Urinary bladder (tissue), 4 donors: Measurements from ENCODE around the gene BOLA1. TPM values are rescaled to one million over a fixed set of nuclear protein-coding genes. Genes with fewer than 3 reads are reported as not detected.
"Not testable (repeated sequence)": the region's sequence is repeated elsewhere in the genome, so short reads cannot be mapped to it uniquely, and the experiment has no call there.

ENCODE experiments used
- DNase-seq: peaks from one replicate; pipeline ENCODE4 v3.0.0-alpha.2; 2015; ENCODE audit errors: extremely low spot score
- H3K27ac ChIP-seq: one replicate; pipeline ENCODE4 v1.5.1; 2013; ENCODE audit warnings: low read depth, mild to moderate bottlenecking, moderate library complexity
- H3K36me3 ChIP-seq: one replicate; pipeline ENCODE4 v1.6.1; 2013; ENCODE audit warnings: mild to moderate bottlenecking, moderate library complexity; ENCODE audit not compliant: insufficient read depth
- H3K4me1 ChIP-seq: one replicate; pipeline ENCODE4 v1.6.1; 2013; ENCODE audit warnings: mild to moderate bottlenecking, moderate library complexity; ENCODE audit not compliant: insufficient read depth
- H3K4me3 ChIP-seq: one replicate; pipeline ENCODE4 v1.5.1; 2013; ENCODE audit warnings: low read depth, low read length
- WGBS: extraction: QIAGEN DNeasy Blood & Tissue Kit; methylation state at CpG from one replicate; pipeline ENCODE4 v1.1.7; 2013; 5-methylcytosine and 5-hydroxymethylcytosine counted together
- polyA plus RNA-seq: library from polyadenylated mRNA; stranded (reverse); fragments of 200-250 nt; gene quantifications from one replicate; pipeline ENCODE4 v1.2.3, GENCODE V29; 2013
- total RNA-seq: library from RNA; depleted of rRNA; stranded (reverse); fragments of >200 nt; gene quantifications from one replicate; pipeline ENCODE4 v1.2.3, GENCODE V29; 2014
- donor health status: healthy with polysubstance abuse.
- donor health status: healthy.

BOLA1 gene
- total and polyA plus RNA-seq, 2 donors = 11.4 to 34.2 TPM

DNA sequence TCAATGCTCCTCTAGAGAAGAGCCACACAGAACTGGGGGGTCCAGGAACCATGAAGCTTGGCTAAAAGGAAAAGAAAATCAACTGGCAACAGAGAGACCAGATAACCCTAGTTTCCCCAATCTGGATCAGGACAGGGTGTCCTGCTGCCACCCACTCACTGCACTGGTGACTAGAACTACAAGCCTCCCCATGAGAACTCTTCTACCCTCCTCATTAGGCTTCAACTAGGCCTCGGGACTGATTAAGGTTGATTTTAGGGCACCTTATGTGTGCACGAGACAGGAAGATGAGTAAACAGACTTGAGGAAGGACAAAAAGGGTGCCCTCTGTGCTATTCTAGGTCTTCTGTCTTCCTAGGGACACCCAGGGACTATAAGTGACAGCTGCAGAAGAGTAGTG is 30.5 kb downstream of the BOLA1 start:
- Histone ChIP-seq H3K27ac (no peak overlapping the region), H3K4me3 (no peak overlapping the region), H3K36me3 (peaks cover 2% of the 10 kb centered on the region), H3K4me1 (peaks cover 2% of the 10 kb centered on the region)
- no peak for DNase-seq
- 87% methylated on average over 2 of the region's 2 CpGs for WGBS

DNA sequence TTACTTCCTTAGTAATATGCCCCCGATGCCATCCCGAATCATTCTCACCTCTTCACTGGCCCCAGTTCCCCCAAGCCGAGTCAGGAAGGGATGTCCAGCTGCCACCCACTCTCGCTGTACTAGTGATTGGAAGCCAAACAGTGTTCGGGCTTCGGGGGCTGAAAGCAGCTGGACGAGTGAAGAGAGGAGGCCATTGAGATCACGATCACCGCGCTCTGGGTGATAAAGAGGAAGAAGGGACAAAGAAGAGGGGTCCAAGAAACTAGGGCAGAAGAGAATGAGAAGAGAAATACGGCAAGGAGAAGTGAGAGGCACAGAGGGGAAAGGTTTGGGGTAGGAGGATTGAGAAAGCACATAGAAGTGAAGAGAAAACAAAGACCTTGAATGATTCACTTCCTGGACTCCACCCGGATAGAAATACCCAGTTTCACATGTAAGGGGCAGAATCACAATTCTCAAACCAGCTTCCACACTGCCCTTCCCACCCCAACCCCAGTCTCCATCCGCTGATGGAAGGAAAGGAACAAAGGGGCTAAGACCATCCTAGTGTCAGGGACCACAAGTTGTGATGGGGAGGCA is 31.9 kb downstream of the BOLA1 start:
- Histone ChIP-seq H3K27ac (no peak overlapping the region), H3K4me3 (no peak overlapping the region), H3K36me3 (no peaks in the 10 kb centered on the region), H3K4me1 (peaks cover 2% of the 10 kb centered on the region)
- no peak for DNase-seq
- 81% methylated on average over 13 of the region's 13 CpGs for WGBS

GRCh38 chr1:149932474-149932873 is 33.1 kb downstream of the BOLA1 start:
- H3K4me3 ChIP-seq = no peak overlapping the region
- 87% methylated on average over 8 of the region's 8 CpGs for WGBS
- no peaks in the 10 kb centered on the region for H3K36me3 ChIP-seq
- DNase-seq = no peak
- H3K4me1 ChIP-seq = peaks cover 2% of the 10 kb centered on the region
- no peak overlapping the region for H3K27ac ChIP-seq

- H3K36me3 ChIP-seq = no peaks in the 10 kb centered on the region
- 99% methylated on average over 4 of the region's 4 CpGs for WGBS
- DNase-seq = no peak
- no peak overlapping the region for H3K27ac ChIP-seq
- no peak overlapping the region for H3K4me3 ChIP-seq
- H3K4me1 ChIP-seq = peaks cover 2% of the 10 kb centered on the region
Observed at GRCh38 chr1:149933208-149933607, 33.8 kb downstream of the BOLA1 start.

DNA sequence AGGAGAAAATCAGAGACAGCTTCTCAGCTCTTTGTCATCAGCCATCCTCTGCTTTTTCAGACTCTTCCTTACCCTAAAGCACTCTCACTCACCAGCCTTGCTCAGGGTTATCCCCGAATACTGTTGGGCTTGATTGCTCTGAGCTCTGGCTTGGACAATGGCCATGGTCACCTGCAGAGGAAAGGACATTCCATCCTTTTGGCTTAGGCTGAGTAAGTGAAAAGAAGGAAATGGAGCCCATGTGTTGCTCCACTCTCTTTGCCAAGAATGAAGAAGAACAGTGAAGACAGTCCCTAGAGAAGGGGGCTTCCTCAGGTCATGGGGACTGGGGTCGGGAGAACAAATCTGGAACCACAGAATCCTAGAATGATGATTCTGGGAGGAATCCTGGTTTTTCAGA is 35.0 kb downstream of the BOLA1 start:
- Histone ChIP-seq H3K36me3 (no peaks in the 10 kb centered on the region), H3K4me1 (no peaks in the 10 kb centered on the region), H3K4me3 (no peak overlapping the region), H3K27ac (no peak overlapping the region)
- no peak for DNase-seq
- 83% methylated on average over 2 of the region's 2 CpGs for WGBS

DNA sequence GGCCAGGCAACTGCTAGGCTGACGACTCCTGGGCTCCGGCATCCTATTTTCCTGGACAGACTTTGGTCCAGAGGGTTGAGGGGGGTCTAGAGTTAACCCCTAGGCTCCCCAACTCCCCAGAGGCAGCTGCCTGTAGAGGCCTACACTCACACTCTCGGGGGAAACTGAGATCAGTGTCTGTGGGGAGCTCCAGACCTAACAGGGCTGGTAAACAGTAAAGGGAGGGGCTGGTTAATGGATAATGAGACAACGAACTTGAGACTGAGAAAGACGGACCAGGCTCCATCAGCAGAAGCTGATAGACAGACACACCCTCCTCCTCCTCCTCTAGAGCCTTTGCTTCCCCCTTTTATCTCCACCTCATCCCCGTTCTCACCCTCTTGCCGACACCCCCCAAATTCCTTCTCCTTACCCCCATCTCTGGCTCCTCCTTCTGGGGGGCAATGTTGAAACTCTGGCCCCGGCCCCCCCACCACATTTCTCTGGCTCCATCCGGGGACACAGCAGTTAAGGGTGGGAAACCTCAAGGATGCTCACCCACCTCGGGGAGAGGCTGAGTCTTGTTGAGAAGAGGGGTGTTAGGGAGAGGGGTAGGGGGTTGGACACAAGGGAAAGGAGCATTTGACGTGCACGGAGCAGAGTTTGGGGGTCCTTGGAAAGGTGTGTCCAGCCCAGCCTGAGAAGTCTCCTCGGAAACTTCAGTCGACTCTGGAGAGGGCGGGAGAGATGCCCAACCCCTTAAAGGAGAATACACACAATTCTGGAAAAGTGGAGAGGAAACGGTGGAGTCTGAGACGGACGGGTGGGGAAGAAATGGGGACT is 37.0 kb downstream of the BOLA1 start, which contains the start of gene MTMR11:
Gene MTMR11, minus strand, starts transcription at position 710 of the 822 bp plus-strand sequence. Its CDS starts 232 bp downstream, at position 478.
- Histone ChIP-seq H3K36me3 (no peaks in the 10 kb centered on the region), H3K27ac (peak within 1 kb of the TSS; percentile 49), H3K4me3 (peak within 1 kb of the TSS; percentile 41), H3K4me1 (no peaks in the 10 kb centered on the region)
- WGBS = 14% methylated on average over 18 of the region's 18 CpGs
- DNase-seq = no peak

- Histone ChIP-seq H3K27ac (peak overlapping the region; percentile 49), H3K4me3 (peak overlapping the region; percentile 4), H3K36me3 (no peaks in the 10 kb centered on the region), H3K4me1 (no peaks in the 10 kb centered on the region)
- WGBS = 10% methylated on average over 8 of the region's 8 CpGs
- no peak for DNase-seq
Observed at GRCh38 chr1:149936992-149937705, 37.8 kb downstream of the BOLA1 start.

DNA sequence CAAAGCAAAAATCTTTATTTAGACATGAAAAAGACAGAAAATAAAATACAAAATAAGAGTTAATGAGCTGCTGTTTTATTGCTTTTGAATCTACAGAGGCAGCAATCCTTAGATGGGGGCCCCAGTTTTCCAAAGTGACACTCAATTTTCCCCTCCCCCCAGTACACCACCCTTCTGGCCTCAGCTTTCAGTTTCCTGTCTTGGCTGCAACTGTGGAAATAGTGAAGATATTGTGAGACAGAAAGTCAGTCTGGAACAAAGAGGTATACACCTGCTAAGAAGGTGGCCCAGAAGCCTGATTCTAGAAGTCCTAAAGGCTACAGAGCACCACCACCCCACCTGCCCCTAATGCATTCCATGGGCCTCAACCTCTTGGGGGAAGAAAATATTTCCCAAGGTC is 38.4 kb downstream of the BOLA1 start:
- H3K4me3 ChIP-seq = no peak overlapping the region
- no peak for DNase-seq
- H3K4me1 ChIP-seq = no peaks in the 10 kb centered on the region
- no peaks in the 10 kb centered on the region for H3K36me3 ChIP-seq
- no peak overlapping the region for H3K27ac ChIP-seq

DNA sequence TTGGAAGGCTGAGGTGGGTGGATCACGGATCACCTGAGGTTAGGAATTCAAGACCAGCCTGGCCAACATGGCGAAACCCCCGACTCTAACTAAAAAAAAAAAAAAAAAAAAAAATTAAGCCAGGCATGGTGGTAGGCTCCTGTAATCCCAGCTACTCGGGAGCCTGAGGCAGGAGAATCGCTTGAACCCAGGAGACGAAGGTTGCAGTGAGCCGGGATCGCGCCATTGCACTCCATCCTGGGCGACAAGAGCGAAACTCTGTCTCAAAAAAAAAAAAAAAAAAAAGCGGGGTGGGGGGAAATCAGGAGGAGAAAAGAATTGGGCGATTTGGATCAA is 39.3 kb downstream of the BOLA1 start:
- DNase-seq, H3K36me3 ChIP-seq, H3K4me1 ChIP-seq: not testable (repeated sequence)
- Histone ChIP-seq H3K4me3 (peak overlapping the region; percentile 28), H3K27ac (peak overlapping the region; percentile 48)
- WGBS = 47% methylated on average over 13 of the region's 13 CpGs

GRCh38 chr1:149940427-149940826 is 41.1 kb downstream of the BOLA1 start:
- no peak overlapping the region for H3K4me3 ChIP-seq
- H3K27ac ChIP-seq = no peak overlapping the region
- DNase-seq = no peak
- WGBS = 79% methylated on average over 3 of the region's 3 CpGs
- H3K4me1 ChIP-seq = no peaks in the 10 kb centered on the region
- H3K36me3 ChIP-seq = no peaks in the 10 kb centered on the region

GRCh38 chr1:149942207-149942606 is 42.8 kb downstream of the BOLA1 start:
- no peak for DNase-seq
- 19% methylated on average over 5 of the region's 5 CpGs for WGBS
- Histone ChIP-seq H3K27ac (no peak overlapping the region), H3K4me1 (no peaks in the 10 kb centered on the region), H3K4me3 (no peak overlapping the region), H3K36me3 (no peaks in the 10 kb centered on the region)

- WGBS = 46% methylated on average over 3 of the region's 3 CpGs
- Histone ChIP-seq H3K27ac (no peak overlapping the region), H3K4me1 (no peaks in the 10 kb centered on the region), H3K36me3 (no peaks in the 10 kb centered on the region), H3K4me3 (no peak overlapping the region)
- no peak for DNase-seq
Observed at GRCh38 chr1:149942885-149943284, 43.5 kb downstream of the BOLA1 start.

- 88% methylated on average over 4 of the region's 4 CpGs for WGBS
- H3K36me3 ChIP-seq = no peaks in the 10 kb centered on the region
- no peaks in the 10 kb centered on the region for H3K4me1 ChIP-seq
- H3K4me3 ChIP-seq = no peak overlapping the region
- H3K27ac ChIP-seq = no peak overlapping the region
- DNase-seq = no peak
Observed at GRCh38 chr1:149945206-149945605, 45.8 kb downstream of the BOLA1 start.

DNA sequence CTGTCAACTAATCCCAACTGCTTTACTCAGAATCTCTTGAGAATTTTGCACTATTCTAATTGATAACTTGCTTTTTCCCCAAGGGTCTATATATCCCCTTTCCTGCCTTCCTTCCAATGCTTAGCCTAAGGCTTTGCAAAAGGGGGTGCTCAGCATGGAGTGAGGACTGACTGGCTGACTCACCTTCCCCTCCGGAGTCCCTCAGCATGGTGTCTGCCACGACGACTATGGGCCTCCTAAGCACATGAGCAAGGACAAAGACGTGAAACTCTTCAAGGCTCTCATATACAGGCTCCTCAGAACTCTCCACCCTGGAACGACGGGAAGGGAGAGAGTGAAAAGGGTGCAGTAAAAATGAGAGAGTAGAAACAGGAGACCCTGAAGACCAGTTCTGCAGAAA is 50.5 kb downstream of the BOLA1 start:
- H3K36me3 ChIP-seq = peaks cover 2% of the 10 kb centered on the region

More for the DNA sequence above, 50.5 kb downstream of the BOLA1 start:
- Histone ChIP-seq H3K4me1 (no peaks in the 10 kb centered on the region), H3K4me3 (no peak overlapping the region), H3K27ac (no peak overlapping the region)
- WGBS = 81% methylated on average over 6 of the region's 6 CpGs
- DNase-seq = no peak
